ENCODE measurements around the gene NUP210L.
A peak's percentile ranks its signal among the peaks of the same experiment; 100 is the strongest.
"Not testable (repeated sequence)": the region's sequence is repeated elsewhere in the genome, so short reads cannot be mapped to it uniquely, and the experiment has no call there.

The NUP210L gene

GRCh38 chr1:154170547-154171222 lies 15.8 kb upstream of the NUP210L start:
- no peak for DNase-seq (ENCODE audit: low read depth)

DNA sequence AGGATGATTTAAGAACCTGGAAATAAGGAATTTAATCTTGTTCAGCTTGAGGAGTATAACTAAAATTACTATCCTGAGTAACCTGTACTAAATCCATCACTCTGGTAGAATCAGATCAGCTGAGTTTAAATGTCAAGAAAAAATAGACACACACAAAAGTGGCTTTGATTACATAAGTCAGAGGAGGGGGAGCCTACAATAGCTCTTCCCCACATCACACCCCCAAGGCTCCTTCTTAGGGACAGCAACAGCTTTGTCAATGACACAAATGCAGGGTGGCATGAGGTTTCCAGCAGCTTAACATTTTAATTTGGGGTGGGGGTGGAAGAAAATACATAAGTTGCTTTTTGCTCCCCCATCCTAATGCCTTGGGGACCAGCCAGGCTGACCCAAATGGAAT lies 12.6 kb upstream of the NUP210L start:
- no peak for DNase-seq (ENCODE audit: low read depth)

- DNase-seq (ENCODE audit: low read depth): no peak
These were observed 11.3 kb upstream of the NUP210L start for GRCh38 chr1:154166207-154166606.

- no peak for DNase-seq (ENCODE audit: low read depth)
These were observed 4.7 kb upstream of the NUP210L start for GRCh38 chr1:154159554-154159953.

DNA sequence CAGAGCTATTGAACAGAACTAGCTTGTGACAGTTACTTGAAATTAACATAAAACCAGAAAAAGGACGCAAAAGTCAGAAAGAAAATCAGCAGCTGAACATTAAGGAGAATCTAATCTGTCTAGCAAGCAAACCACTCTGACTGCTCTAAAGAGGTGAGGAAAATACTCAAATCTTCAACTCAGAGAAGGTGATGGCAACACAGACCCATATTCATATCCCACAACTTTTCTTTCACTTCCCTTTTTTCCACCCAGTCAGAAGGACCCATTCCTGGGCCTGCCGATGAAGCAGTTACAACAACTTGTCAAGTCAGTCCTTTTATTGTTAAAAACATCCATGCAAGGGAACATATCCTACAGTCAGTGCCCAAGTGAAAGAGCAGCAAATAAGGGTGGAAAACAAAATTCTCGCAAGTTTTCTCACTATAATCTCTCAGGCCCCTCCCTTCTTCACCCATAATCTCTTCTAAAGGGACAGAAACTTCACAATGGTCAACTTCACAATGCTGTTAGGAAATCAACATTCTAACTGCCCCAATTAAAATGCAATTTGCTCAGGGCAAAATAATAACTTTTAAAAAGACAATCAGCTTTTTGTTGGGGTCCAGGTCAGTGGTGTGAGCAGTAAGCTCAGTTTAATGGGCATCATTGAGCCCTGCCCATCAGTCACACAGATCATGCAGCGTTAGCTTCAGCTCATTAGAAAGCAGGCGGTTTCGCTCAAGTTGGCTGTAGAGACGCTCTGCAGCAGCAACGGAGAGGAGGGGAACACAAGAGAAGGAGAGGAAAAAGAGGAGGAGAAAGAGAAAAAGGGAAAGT lies 3.6 kb upstream of the NUP210L start:
- DNase-seq (ENCODE audit: low read depth): no peak

GRCh38 chr1:154157520-154158306 lies 2.8 kb upstream of the NUP210L start:
- peak; percentile 24 for DNase-seq (ENCODE audit: low read depth)

DNA sequence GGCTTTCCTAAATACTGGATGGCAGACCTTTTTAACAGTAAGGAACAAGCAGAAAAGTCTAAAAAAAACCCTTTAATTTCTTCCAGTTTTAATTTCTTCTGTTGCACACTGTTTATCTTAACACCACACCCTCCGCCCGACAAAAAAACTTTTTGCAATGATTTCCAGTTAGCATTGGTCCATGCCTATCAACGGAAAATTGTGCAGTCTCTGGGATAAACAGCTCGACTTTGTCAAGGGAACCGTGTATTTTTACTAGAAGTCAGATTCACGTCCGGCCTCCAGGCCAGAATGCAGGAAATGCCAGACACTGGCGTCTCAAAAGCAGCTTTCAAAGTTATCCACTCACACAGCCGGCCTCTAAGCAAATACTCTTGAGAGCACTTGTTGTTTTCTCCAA lies 378 bp upstream of the NUP210L start:
- no peak for DNase-seq (ENCODE audit: low read depth)

DNA sequence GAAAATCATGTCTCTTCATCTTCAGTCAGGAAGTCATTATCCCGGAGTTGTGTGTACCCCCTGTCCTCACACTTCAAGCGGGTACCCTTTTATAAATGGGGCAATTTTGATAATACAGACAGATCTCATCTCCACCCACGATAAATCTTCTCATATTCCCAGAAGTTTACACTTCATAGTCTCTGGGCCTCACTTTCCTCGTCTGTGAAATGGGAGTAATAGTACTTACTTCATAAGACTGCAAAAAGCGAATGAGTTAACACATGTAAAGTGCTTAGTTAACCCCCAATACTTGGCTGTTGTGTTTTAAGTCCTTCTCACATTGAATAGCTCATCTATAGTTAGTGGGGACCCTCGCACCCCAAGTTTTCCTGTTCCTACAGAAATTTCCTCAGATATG lies 820 bp downstream of the NUP210L start:
- DNase-seq (ENCODE audit: low read depth): no peak

GRCh38 chr1:154151311-154151710 lies 3.6 kb downstream of the NUP210L start:
- no peak for DNase-seq (ENCODE audit: low read depth)

GRCh38 chr1:154148807-154149206 lies 6.1 kb downstream of the NUP210L start:
- no peak for DNase-seq (ENCODE audit: low read depth)

GRCh38 chr1:154147505-154147904 lies 7.4 kb downstream of the NUP210L start:
- DNase-seq (ENCODE audit: low read depth): not testable (repeated sequence)

- DNase-seq (ENCODE audit: low read depth): no peak
These were observed 8.9 kb downstream of the NUP210L start for GRCh38 chr1:154145986-154146385.

DNA sequence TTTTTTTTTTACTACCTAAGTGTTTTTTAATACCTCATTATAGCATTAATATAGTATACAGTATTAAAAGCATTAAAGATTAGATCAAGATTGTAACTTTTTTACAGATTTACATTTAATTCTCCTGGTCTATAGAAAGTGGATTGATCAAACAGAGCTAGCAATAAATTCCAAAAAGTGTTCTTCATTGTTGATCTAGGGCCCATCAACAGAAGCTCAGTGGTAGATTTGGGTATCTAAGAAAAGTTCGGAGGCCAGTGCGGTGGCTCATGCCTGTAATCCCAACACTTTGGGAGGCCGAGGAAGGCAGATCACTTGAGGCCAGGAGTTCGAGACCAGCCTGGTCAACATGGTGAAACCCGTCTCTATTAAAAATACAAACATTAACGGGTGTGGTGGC lies 12.5 kb downstream of the NUP210L start:
- DNase-seq (ENCODE audit: low read depth): no peak

DNA sequence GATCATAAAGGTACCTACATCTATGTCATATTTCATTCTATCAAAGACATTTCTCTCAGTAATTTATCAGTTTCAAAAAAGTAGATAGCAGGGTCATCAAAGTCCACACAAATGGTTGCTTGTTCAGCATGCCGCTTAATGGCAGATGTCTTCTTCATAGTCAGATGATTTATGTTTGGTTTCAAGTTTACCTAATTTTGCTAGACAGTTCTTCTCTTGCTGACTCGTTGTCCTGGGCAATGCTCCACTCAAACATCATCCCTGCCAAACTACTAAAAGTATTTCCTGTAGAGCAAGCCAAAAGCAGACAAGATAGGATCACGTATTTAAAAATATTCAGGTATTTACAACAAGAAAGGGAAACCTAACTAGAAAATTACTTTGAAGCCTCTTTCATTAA lies 13.6 kb downstream of the NUP210L start:
- DNase-seq (ENCODE audit: low read depth): no peak

DNA sequence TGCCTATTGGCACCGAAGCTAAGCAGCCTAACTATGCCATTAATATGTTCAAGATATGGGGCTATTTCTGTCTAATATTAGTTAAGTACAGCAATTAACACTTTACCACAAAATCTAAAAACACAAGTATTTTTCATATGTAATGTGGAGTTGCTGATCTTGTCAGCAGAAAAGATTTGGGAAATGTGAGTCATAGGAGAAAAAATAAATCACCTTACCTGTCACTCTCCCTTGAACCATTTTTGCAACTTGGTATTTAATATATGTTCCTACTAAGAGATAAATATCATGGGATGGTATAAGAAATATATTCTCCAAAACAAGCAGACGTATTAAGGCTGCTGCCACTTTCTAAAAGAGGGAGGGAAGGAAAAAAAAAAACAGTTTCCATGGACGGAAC lies 17.0 kb downstream of the NUP210L start:
- DNase-seq (ENCODE audit: low read depth): no peak

DNA sequence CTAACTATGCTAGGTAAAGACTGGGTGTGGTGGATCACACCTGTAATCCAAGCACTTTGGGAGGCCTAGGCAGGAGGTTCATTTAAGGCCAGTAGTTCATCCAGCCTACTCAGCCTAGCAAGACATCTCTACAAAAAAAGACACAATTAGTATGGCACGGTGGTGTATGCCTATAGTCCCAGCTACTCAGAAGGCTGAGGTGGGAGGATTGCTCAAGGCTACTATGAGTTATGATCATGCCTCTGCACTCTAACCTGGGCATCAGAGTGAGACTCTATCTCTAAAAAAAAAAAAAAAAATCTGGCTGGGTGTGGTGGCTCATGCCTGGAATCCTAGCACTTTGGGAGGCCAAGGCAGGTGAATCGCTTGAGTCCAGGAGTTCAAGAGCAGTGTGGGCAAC lies 21.6 kb downstream of the NUP210L start:
- no peak for DNase-seq (ENCODE audit: low read depth)

- DNase-seq (ENCODE audit: low read depth): no peak
These were observed 25.4 kb downstream of the NUP210L start for GRCh38 chr1:154129391-154129970.

DNA sequence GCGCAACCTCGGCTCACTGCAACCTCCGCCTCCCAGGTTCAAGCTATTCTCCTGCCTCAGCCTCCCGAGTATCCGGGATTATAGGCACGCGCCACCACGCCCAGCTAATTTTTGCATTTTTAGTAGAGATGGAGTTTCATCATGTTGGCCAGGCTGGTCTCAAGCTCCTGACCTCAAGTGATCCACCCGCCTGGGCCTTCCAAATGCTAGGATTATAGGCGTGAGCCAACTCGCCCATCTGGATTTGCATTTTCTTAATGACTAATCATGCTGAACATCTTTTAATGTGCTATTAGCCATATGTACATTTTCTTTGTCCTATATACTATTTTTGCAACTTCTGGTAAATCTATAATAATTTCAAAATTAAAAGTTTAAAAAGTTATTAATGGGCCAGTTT lies 31.7 kb downstream of the NUP210L start:
- not testable (repeated sequence) for DNase-seq (ENCODE audit: low read depth)

- no peak for DNase-seq (ENCODE audit: low read depth)
These were observed 37.2 kb downstream of the NUP210L start for GRCh38 chr1:154117642-154118041.

DNA sequence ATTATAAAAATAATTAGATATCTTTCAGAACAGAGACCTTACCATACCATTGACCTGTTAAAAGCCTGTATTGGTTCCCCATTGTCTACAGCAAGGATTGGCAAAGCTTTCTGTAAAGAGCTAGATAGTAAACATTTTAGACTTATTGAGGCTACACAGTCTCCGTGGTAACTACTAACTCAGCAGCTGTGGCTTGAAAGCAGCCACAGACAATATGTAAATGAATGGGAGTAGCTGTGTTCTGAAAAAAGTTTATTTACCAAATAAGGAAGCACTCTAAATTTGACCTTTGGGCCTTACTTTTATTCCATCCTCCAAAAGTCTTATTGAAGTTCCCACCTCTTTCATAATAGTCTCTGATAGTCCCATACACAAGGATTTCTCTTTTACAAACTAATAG lies 39.7 kb downstream of the NUP210L start:
- no peak for DNase-seq (ENCODE audit: low read depth)

GRCh38 chr1:154104433-154105082 lies 50.3 kb downstream of the NUP210L start:
- no peak for DNase-seq (ENCODE audit: low read depth)

DNA sequence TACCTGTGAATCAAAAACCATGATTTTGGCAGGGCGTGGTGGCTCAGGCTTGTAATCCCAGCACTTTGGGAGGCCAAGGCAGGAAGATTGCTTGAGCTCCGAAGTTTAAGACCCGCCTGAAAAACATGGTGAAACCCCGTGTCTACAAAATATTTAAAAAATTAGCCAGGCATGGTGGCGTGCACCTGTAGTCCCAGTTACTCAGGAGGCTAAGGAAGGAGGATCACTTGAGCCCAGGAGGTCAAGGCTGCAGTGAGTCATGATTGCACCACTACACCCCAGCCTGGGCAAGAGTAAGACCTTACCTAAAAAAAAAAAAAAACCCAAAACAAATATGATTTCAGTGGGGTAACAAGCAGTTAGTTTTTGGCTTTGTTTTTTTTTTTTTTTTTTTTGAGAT lies 54.7 kb downstream of the NUP210L start:
- not testable (repeated sequence) for DNase-seq (ENCODE audit: low read depth)

All from non-pigmented ciliary epithelial cell (primary cell).